IMR-90 (cell line): ENCODE results near the gene CD300LG. TPM values are rescaled to one million over a fixed set of nuclear protein-coding genes. Genes with fewer than 3 reads are reported as not detected.

Experiments
- ATAC-seq: fragments of 200-7000 bp; cut with Tn5 transposase; 2 replicates; pipeline ENCODE4 v1.9.1; 2020; ENCODE audit warnings: low read depth, mild to moderate bottlenecking, moderate library complexity
- BruUV-seq: library from RNA; stranded (reverse); fragments of 400-500 nt; replicated peaks from 2 replicates; lab custom pipeline; 2021; lab: Mats Ljungman, UMichigan
- CTCF ChIA-PET: fragments of 300-600 bp; formaldehyde crosslinking; extraction: SDS; loops from one replicate; lab custom pipeline; 2021; ENCODE audit warnings: antibody characterized with exemption; lab: Yijun Ruan, JAX
- POLR2A ChIA-PET: fragments of 300-600 bp; sonication (Branson Sonifier 250); formaldehyde crosslinking; loops from one replicate; lab custom pipeline; 2022; ENCODE audit warnings: antibody characterized with exemption; ENCODE audit not compliant: unreplicated experiment; lab: Charles Lee
- DNase-seq: peaks from one replicate; pipeline ENCODE4 v3.0.0; 2013
- H2AFZ ChIP-seq: replicated peaks from 2 replicates; pipeline ENCODE3; 2013; ENCODE audit warnings: low read length, mild to moderate bottlenecking; ENCODE audit not compliant: poor library complexity
- H2AK5ac ChIP-seq: 2 replicates; pipeline ENCODE4 v1.6.1; 2013; ENCODE audit warnings: low read depth, low read length, inconsistent platforms
- H2AK9ac ChIP-seq: replicated peaks from 2 replicates; pipeline ENCODE3; 2013; ENCODE audit warnings: mild to moderate bottlenecking, low read depth, low read length, moderate library complexity; ENCODE audit not compliant: poor library complexity
- H2BK120ac ChIP-seq: 2 replicates; pipeline ENCODE4 v1.6.1; 2013; ENCODE audit warnings: low read depth, low read length, inconsistent platforms
- H2BK15ac ChIP-seq: 3 replicates; pipeline ENCODE4 v1.6.1; 2013; ENCODE audit warnings: low read depth, low read length, inconsistent platforms
- H2BK20ac ChIP-seq: 2 replicates; pipeline ENCODE4 v1.6.1; 2013; ENCODE audit warnings: low read depth, mild to moderate bottlenecking, inconsistent platforms, low read length, moderate library complexity
- H2BK5ac ChIP-seq: 2 replicates; pipeline ENCODE4 v1.6.1; 2013; ENCODE audit warnings: mild to moderate bottlenecking, low read depth, low read length, inconsistent platforms; ENCODE audit not compliant: poor library complexity, severe bottlenecking
- H3K14ac ChIP-seq: replicated peaks from 2 replicates; pipeline ENCODE4 v1.6.1; 2013; ENCODE audit warnings: low read depth, low read length, inconsistent platforms
- H3K18ac ChIP-seq: 2 replicates; pipeline ENCODE4 v1.6.1; 2013; ENCODE audit warnings: low read depth, low read length, control low read depth
- H3K23ac ChIP-seq: 2 replicates; pipeline ENCODE4 v1.6.1; 2013; ENCODE audit warnings: low read depth, low read length, inconsistent platforms
- H3K27ac ChIP-seq: 2 replicates; pipeline ENCODE4 v1.5.1; 2013; ENCODE audit warnings: mild to moderate bottlenecking, control low read depth, low read length; ENCODE audit not compliant: insufficient read depth
- H3K27me3 ChIP-seq: 2 replicates; pipeline ENCODE4 v1.6.1; 2013; ENCODE audit warnings: low read length; ENCODE audit not compliant: control insufficient read depth, insufficient read depth
- H3K36me3 ChIP-seq: 2 replicates; pipeline ENCODE4 v1.6.1; 2013; ENCODE audit warnings: low read length, mixed read lengths; ENCODE audit not compliant: control insufficient read depth, insufficient read depth
- H3K4ac ChIP-seq: 2 replicates; pipeline ENCODE4 v1.6.1; 2013; ENCODE audit warnings: low read depth, low read length, inconsistent platforms
- H3K4me1 ChIP-seq: 2 replicates; pipeline ENCODE4 v1.6.1; 2013; ENCODE audit warnings: low read length, mixed read lengths; ENCODE audit not compliant: control insufficient read depth, insufficient read depth
- H3K4me2 ChIP-seq: 2 replicates; pipeline ENCODE4 v1.6.1; 2013; ENCODE audit warnings: low read depth, mild to moderate bottlenecking, control low read depth, low read length, moderate library complexity
- H3K4me3 ChIP-seq: 2 replicates; pipeline ENCODE4 v1.5.1; 2013; ENCODE audit warnings: low read depth, mild to moderate bottlenecking, control low read depth, low read length, moderate library complexity; ENCODE audit not compliant: insufficient read depth
- H3K56ac ChIP-seq: 2 replicates; pipeline ENCODE4 v1.6.1; 2013; ENCODE audit warnings: low read length, inconsistent platforms; ENCODE audit not compliant: insufficient read depth; ENCODE audit errors: extremely low read depth
- H3K79me1 ChIP-seq, 2 experiments: 2 replicates each; pipeline ENCODE4 v1.6.1; 2013; ENCODE audit warnings: low read length in 2 of 2, inconsistent platforms in 1 of 2, low read depth in 1 of 2
- H3K9ac ChIP-seq: 2 replicates; pipeline ENCODE4 v1.6.1; 2013; ENCODE audit warnings: low read depth, low read length, control low read depth
- H3K9me1 ChIP-seq: 2 replicates; pipeline ENCODE4 v1.6.1; 2013; ENCODE audit warnings: low read length, inconsistent platforms; ENCODE audit not compliant: insufficient read depth
- H3K9me3 ChIP-seq: 2 replicates; pipeline ENCODE4 v1.6.1; 2013; ENCODE audit warnings: low read length; ENCODE audit not compliant: control insufficient read depth, insufficient read depth
- H4K20me1 ChIP-seq: 2 replicates; pipeline ENCODE4 v1.6.1; 2013; ENCODE audit warnings: low read length, inconsistent platforms; ENCODE audit not compliant: insufficient read depth
- H4K5ac ChIP-seq: 2 replicates; pipeline ENCODE4 v1.6.1; 2013; ENCODE audit warnings: mild to moderate bottlenecking, low read depth, low read length, control low read depth
- H4K8ac ChIP-seq, 2 experiments: 2 replicates each; pipeline ENCODE4 v1.6.1; 2013; ENCODE audit warnings: low read depth in 2 of 2, low read length in 2 of 2, control low read depth in 1 of 2, inconsistent platforms in 1 of 2
- H4K91ac ChIP-seq: 2 replicates; pipeline ENCODE4 v1.6.1; 2013; ENCODE audit warnings: low read depth, low read length, inconsistent platforms; ENCODE audit not compliant: insufficient read depth
- NFE2L2 ChIP-seq: fragments of 150-350 bp; IDR thresholded peaks from 2 replicates; pipeline ENCODE4 v1.6.1; 2016; ENCODE audit warnings: low read depth, mild to moderate bottlenecking, low read length
- SMC3 ChIP-seq: fragments of 150-350 bp; IDR thresholded peaks from 2 replicates; pipeline ENCODE4 v1.6.1; 2016; ENCODE audit warnings: low read depth, mild to moderate bottlenecking, antibody characterized with exemption, low read length, moderate library complexity
- WGBS, 2 experiments: methylation state at CpG; one replicate each; pipeline versions ENCODE4 v1.1.5 to v1.1.7; 2013; ENCODE audit warnings: missing lambda C conversion rate in 2 of 2; ENCODE audit not compliant: insufficient read length in 1 of 2; ENCODE audit errors: extremely low coverage in 2 of 2; 5-methylcytosine and 5-hydroxymethylcytosine counted together
- dilution Hi-C: fragments of 300-500 bp; cut with HindIII; formaldehyde crosslinking; loops from one replicate; pipeline ENCODE4 v1.14.3; 2018; ENCODE audit warnings: low sequenced_read_pairs; ENCODE audit not compliant: unreplicated experiment
- in situ Hi-C: fragments of 300-500 bp; cut with MboI; formaldehyde crosslinking; loops from 3 replicates; pipeline ENCODE4 v1.14.3; 2019; ENCODE audit warnings: low sequenced_read_pairs, inconsistent platforms, mixed read lengths
- intact Hi-C: fragments of 100-400 bp; cut with micrococcal nuclease; formaldehyde crosslinking; loops from 2 replicates; pipeline ENCODE4 v1.10.0; 2022
- polyA plus RNA-seq, 3 experiments: library from polyadenylated mRNA; depleted of rRNA; stranded (reverse); fragments of >200 nt; gene quantifications; 2 replicates each; pipeline ENCODE4 v1.2.3, GENCODE V29; 2012; ENCODE audit warnings: low replicate concordance in 1 of 3
- total RNA-seq: library from RNA; depleted of rRNA; stranded (reverse); fragments of >200 nt; gene quantifications from 2 replicates; pipeline ENCODE4 v1.2.3, GENCODE V29; 2012
- TF ChIP-seq, protein P1 (sequence below): fragments of 150-350 bp; IDR thresholded peaks from 2 replicates; pipeline ENCODE4 v1.6.1; 2017; ENCODE audit warnings: mild to moderate bottlenecking, antibody characterized with exemption, low read length, low read depth

Gene CD300LG
- total and polyA plus RNA-seq, 2 of the 4 experiments (the other 2 are of a cell fraction), result not detected

DNA sequence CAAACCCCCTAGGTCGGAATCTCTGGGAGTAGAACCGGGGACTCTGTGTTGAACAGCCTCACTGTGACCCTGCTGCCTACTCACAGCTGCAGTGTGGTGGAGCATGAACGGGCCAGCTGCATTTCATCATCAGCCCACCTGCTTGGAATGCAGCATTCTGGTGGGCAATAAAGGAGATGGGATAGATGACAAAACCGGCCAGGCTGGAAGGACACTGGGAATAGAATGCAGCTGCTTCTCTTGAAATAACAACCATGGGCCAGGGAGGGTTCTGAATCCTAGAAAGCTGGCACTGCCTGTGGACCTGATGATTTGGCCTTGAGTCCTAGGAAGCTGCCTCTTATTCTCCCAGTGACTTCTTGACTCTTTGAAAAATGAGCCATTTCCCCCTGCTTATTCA lies 43.2 kb upstream of the CD300LG start:
- H3K23ac ChIP-seq, result no peak overlapping the region
- ChIA-PET CTCF (no interaction called here), POLR2A (no interaction called here)
- in situ Hi-C loops (no loop called here), dilution Hi-C loops (no loop called here), intact Hi-C loops (no loop called here)
- H3K14ac ChIP-seq, result no peak overlapping the region
- H3K9ac ChIP-seq, result no peak overlapping the region
- H3K4ac ChIP-seq, result no peak overlapping the region
- H3K79me1 ChIP-seq, result no peaks in the 10 kb centered on the region; a peak in 1 of 4 replicates
- H2BK15ac ChIP-seq, result no peak overlapping the region
- no peak overlapping the region for H4K8ac ChIP-seq
- H2BK120ac ChIP-seq, result no peak overlapping the region
- H2BK20ac ChIP-seq, result no peak overlapping the region
- H3K4me1 ChIP-seq, result peaks cover 2% of the 10 kb centered on the region; the same call in 1 of the 2 replicates
- peaks cover 11% of the 10 kb centered on the region for H3K36me3 ChIP-seq
- H2AK9ac ChIP-seq, result no peak overlapping the region
- H4K5ac ChIP-seq, result no peak overlapping the region
- no peaks in the 10 kb centered on the region for H3K27me3 ChIP-seq
- 0 out of 2 replicates have a peak, but pooled peaks cover 5% of the 10 kb centered on the region for H3K9me1 ChIP-seq
- H3K27ac ChIP-seq, result no peak overlapping the region
- H3K56ac ChIP-seq, result no peak overlapping the region
- no peak overlapping the region for H2AK5ac ChIP-seq
- DNase-seq (peak; percentile 14), ATAC-seq (peak; percentile 61)
- H4K91ac ChIP-seq, result no peak overlapping the region
- no peak overlapping the region for H3K18ac ChIP-seq
- WGBS, 2 experiments, result 7% methylated on average over 3 of the region's 4 CpGs; no CpG with 5 or more reads in 1 of the 2 experiments
- H3K4me2 ChIP-seq, result no peak overlapping the region
- peaks cover 5% of the 10 kb centered on the region; the same call in 1 of the 2 replicates for H4K20me1 ChIP-seq
- BruUV-seq, result no TSS peak
- no peaks in the 10 kb centered on the region for H3K9me3 ChIP-seq
- H2BK5ac ChIP-seq, result no peak overlapping the region
- no peak for TF ChIP-seq NFE2L2
- TF ChIP-seq, protein P1, sequence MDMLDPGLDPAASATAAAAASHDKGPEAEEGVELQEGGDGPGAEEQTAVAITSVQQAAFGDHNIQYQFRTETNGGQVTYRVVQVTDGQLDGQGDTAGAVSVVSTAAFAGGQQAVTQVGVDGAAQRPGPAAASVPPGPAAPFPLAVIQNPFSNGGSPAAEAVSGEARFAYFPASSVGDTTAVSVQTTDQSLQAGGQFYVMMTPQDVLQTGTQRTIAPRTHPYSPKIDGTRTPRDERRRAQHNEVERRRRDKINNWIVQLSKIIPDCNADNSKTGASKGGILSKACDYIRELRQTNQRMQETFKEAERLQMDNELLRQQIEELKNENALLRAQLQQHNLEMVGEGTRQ, result no peak
- TF ChIP-seq SMC3, result no peak
- H2AFZ ChIP-seq, result no peak overlapping the region
- no peak overlapping the region for H3K4me3 ChIP-seq
